Gastroesophageal sphincter (tissue), 3 donors: ENCODE measurements around the gene INCENP.

Source experiments
- CTCF ChIP-seq, 4 experiments: fragments of 200-600 bp in 2 of 4; fragments of 450-650 bp in 2 of 4; sonication (generic) in 1 of 4; IDR thresholded peaks; one replicate each; pipeline ENCODE4 v1.5.1; 2017 to 2019; ENCODE audit warnings: antibody characterized with exemption in 4 of 4, mild to moderate bottlenecking in 2 of 4, moderate library complexity in 2 of 4
- POLR2A ChIP-seq, 2 donors: fragments of 450-650 bp; IDR thresholded peaks; one replicate each; pipeline ENCODE4 v1.6.1; 2017; ENCODE audit warnings: antibody characterized with exemption in 2 of 2, mild to moderate bottlenecking in 2 of 2, moderate library complexity in 1 of 2
- POLR2AphosphoS5 ChIP-seq: sonication (generic); formaldehyde crosslinking; IDR thresholded peaks from one replicate; pipeline ENCODE4 v1.6.1; 2017; ENCODE audit warnings: antibody characterized with exemption

DNA sequence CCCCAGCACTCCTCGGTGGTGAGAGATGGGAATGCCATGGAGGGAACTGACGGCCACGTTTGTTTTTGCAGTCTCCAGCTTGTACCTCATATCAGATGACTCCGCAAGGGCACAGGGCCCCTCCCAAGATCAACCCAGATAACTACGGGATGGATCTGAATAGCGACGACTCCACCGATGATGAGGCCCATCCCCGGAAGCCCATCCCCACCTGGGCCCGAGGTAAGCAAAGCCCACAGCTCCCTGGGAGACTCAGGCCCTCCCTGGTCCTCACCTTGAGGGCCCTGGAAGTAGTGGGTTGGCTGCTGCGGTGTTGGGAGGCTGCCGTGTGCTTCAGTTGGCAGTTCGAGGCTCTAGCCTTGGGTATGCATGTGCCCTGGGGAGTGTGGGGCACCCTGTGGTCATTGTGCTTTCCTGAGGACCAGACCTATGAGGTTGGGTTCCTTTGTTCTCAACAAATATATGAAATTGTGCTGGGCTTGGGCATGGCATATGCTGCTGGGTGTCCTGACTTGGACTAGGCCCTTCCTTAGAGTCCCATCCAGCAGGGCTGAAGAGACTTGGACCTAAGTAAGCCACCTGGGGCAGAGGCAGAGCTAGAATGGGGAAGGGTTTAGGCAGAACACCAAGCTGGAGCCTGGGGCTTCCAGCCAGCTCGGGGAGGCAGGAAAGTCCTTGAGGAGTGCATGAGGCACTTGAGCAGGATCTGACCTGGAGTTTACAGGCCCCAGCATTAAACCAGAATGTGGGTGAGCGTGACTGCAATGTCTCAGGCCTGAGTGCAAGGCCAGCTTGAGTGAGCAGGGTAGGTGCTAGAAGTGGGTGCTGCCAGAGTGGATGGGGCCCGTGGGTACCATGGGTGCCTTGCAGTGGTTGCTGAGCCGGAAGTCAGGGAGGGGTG is 26.4 kb downstream of the INCENP start:
- TF ChIP-seq POLR2A (IDR thresholded peaks at IDR 0.05) (no peak), CTCF (IDR thresholded peaks at IDR 0.05) (no peak), POLR2AphosphoS5 (no peak)
